Natural killer cell treated with Interleukin-12 subunit alpha and Interleukin-12 subunit beta and Interleukin-15 and Interleukin-18, amount 100 ng/mL, for 72 hours (primary cell): Measurements from ENCODE around the gene GARIN5B. TPM values are rescaled to one million over a fixed set of nuclear protein-coding genes. Genes with fewer than 3 reads are reported as not detected.
A peak's percentile ranks its signal among the peaks of the same experiment; 100 is the strongest.

Source experiments
- ATAC-seq, 2 donors: fragments of 150-1000 bp; cut with Tn5 transposase in 1 of 2; sonication (Bioruptor Pico), chemical (Tn5 transposase) in 1 of 2; 2 replicates each; pipeline ENCODE4 v1.10.0; 2021
- DNase-seq: peaks from one replicate; pipeline ENCODE4 v3.0.0; 2022; ENCODE audit warnings: low spot score
- H3K27ac Mint-ChIP-seq, 2 donors: 1 replicate in 1 of 2; 2 replicates in 1 of 2; pipeline ENCODE4 v1.8.0; 2022; ENCODE audit warnings: mixed read lengths in 2 of 2, mild to moderate bottlenecking in 1 of 2, moderate library complexity in 1 of 2
- H3K27me3 Mint-ChIP-seq, 2 donors: 1 replicate in 1 of 2; 2 replicates in 1 of 2; pipeline ENCODE4 v1.8.0; 2022; ENCODE audit warnings: mixed read lengths in 2 of 2
- H3K36me3 Mint-ChIP-seq: one replicate; pipeline ENCODE4 v1.8.0; 2022; ENCODE audit warnings: mixed read lengths
- H3K4me1 Mint-ChIP-seq, 2 donors: 1 replicate in 1 of 2; 2 replicates in 1 of 2; pipeline ENCODE4 v1.8.0; 2022; ENCODE audit warnings: low read depth in 2 of 2, mixed read lengths in 2 of 2, mild to moderate bottlenecking in 1 of 2
- H3K4me3 Mint-ChIP-seq: one replicate; pipeline ENCODE4 v1.8.0; 2022; ENCODE audit warnings: mixed read lengths
- H3K9me3 Mint-ChIP-seq: 2 replicates; pipeline ENCODE4 v1.8.0; 2022; ENCODE audit warnings: mixed read lengths
- total RNA-seq, 2 donors: library from RNA; stranded (reverse); gene quantifications; one replicate each; pipeline ENCODE4 v1.2.3, GENCODE V29; 2022

Gene GARIN5B
- total RNA-seq, 2 donors from 2014 or later = not detected

- Mint-ChIP-seq H3K27me3 (no peaks in the 10 kb centered on the region), H3K4me3 (peak within 1 kb of the TSS; percentile 98), H3K4me1 (peaks cover 53 to 55% of the 10 kb centered on the region in 2 donors), H3K9me3 (no peaks in the 10 kb centered on the region), H3K27ac (peak within 1 kb of the TSS; percentile 98 to 99), H3K36me3 (peaks cover 11% of the 10 kb centered on the region)
- DNase-seq = no peak
- ATAC-seq = peak; percentile 2 to 8
Measured at GRCh38 chr19:55384131-55384919, 21.3 kb upstream of the GARIN5B start, which contains the start of gene TMEM238. TMEM238 (minus strand) TSS chr19:55384292; CDS start chr19:55384259, 33 bp downstream.

- Mint-ChIP-seq H3K36me3 (peaks cover 11% of the 10 kb centered on the region), H3K27me3 (no peaks in the 10 kb centered on the region), H3K9me3 (no peaks in the 10 kb centered on the region), H3K27ac (peak overlapping the region; percentile 54 to 80), H3K4me3 (peak overlapping the region; percentile 68), H3K4me1 (peaks cover 47 to 51% of the 10 kb centered on the region in 2 donors)
- DNase-seq (no peak), ATAC-seq (peak; percentile 4 to 24)
Measured at GRCh38 chr19:55383279-55384130, 20.4 kb upstream of the GARIN5B start.

GRCh38 chr19:55382522-55383054 lies 19.5 kb upstream of the GARIN5B start:
- H3K9me3 Mint-ChIP-seq = no peaks in the 10 kb centered on the region
- ATAC-seq (no peak), DNase-seq (no peak)
- peaks cover 42 to 48% of the 10 kb centered on the region in 2 donors for H3K4me1 Mint-ChIP-seq
- H3K27me3 Mint-ChIP-seq = no peaks in the 10 kb centered on the region
- peak overlapping the region; percentile 68 for H3K4me3 Mint-ChIP-seq
- peak overlapping the region; percentile 54 to 80 for H3K27ac Mint-ChIP-seq
- H3K36me3 Mint-ChIP-seq = peaks cover 11% of the 10 kb centered on the region

GRCh38 chr19:55382013-55382412 lies 19.0 kb upstream of the GARIN5B start:
- H3K4me3 Mint-ChIP-seq = peak overlapping the region; percentile 68
- H3K27ac Mint-ChIP-seq = peak overlapping the region; percentile 54 to 80
- no peaks in the 10 kb centered on the region for H3K27me3 Mint-ChIP-seq
- no peaks in the 10 kb centered on the region for H3K9me3 Mint-ChIP-seq
- DNase-seq = no peak
- ATAC-seq = no peak
- H3K36me3 Mint-ChIP-seq = peaks cover 11% of the 10 kb centered on the region
- peaks cover 38 to 43% of the 10 kb centered on the region in 2 donors for H3K4me1 Mint-ChIP-seq

GRCh38 chr19:55379174-55379573 lies 16.1 kb upstream of the GARIN5B start:
- no peaks in the 10 kb centered on the region for H3K9me3 Mint-ChIP-seq
- no peak overlapping the region for H3K4me3 Mint-ChIP-seq
- DNase-seq = no peak
- no peak for ATAC-seq
- peaks cover 17 to 18% of the 10 kb centered on the region in 2 donors for H3K4me1 Mint-ChIP-seq
- peaks cover under 1 to 4% of the 10 kb centered on the region in 2 donors for H3K27me3 Mint-ChIP-seq
- H3K27ac Mint-ChIP-seq = no peak overlapping the region
- no peaks in the 10 kb centered on the region for H3K36me3 Mint-ChIP-seq

GRCh38 chr19:55377356-55378131 lies 14.5 kb upstream of the GARIN5B start:
- ATAC-seq (no peak), DNase-seq (no peak)
- H3K4me1 Mint-ChIP-seq = peaks cover 11 to 16% of the 10 kb centered on the region in 2 donors
- peaks cover 8% of the 10 kb centered on the region in 2 donors for H3K27me3 Mint-ChIP-seq
- H3K4me3 Mint-ChIP-seq = no peak overlapping the region
- H3K27ac Mint-ChIP-seq = no peak overlapping the region
- no peaks in the 10 kb centered on the region for H3K36me3 Mint-ChIP-seq
- H3K9me3 Mint-ChIP-seq = no peaks in the 10 kb centered on the region

DNA sequence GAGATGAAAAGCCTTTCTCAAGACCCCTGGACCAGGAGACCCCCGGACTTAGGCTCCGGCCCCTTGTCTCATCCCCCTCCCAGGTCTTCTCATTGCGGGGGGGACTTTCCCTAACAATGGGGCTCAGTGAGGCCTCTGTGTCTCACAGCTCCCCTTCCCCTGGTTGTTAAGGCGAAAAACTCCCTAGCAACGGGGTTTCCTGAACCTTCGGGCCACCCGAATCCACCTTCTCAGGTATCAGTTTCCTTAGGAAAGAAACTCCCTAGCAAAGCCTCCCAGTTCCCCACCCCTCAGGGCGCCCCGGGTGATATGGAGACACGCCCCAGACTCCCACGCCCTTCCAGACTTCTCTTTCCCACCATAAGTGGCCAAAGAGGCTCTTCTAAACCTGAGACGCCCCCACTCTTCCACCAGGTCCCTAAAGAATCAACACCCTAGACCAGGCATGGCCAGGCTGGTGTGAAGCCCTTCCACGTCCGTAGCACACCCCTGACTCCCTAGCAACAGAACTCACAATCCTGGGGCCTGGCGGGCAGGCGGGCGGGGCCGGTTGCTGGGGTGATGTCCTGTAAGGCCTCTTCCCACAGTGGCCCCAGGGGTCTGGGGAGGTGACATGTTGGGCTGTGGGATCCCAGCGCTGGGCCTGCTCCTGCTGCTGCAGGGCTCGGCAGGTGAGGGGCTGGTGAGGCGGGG lies 13.3 kb upstream of the GARIN5B start, which contains the start of gene TMEM190:
TSS of gene TMEM190 (plus strand) at position 586 of the 693 bp plus-strand sequence. CDS start at position 614, 28 bp downstream.
- no peak for DNase-seq
- H3K36me3 Mint-ChIP-seq = no peaks in the 10 kb centered on the region
- H3K4me1 Mint-ChIP-seq = peaks cover 0 to 5% of the 10 kb centered on the region in 2 donors
- no peak within 1 kb of the TSS for H3K4me3 Mint-ChIP-seq
- H3K9me3 Mint-ChIP-seq = no peaks in the 10 kb centered on the region
- H3K27ac Mint-ChIP-seq = no peak within 1 kb of the TSS
- no peak for ATAC-seq
- H3K27me3 Mint-ChIP-seq = peaks cover 13 to 17% of the 10 kb centered on the region in 2 donors

DNA sequence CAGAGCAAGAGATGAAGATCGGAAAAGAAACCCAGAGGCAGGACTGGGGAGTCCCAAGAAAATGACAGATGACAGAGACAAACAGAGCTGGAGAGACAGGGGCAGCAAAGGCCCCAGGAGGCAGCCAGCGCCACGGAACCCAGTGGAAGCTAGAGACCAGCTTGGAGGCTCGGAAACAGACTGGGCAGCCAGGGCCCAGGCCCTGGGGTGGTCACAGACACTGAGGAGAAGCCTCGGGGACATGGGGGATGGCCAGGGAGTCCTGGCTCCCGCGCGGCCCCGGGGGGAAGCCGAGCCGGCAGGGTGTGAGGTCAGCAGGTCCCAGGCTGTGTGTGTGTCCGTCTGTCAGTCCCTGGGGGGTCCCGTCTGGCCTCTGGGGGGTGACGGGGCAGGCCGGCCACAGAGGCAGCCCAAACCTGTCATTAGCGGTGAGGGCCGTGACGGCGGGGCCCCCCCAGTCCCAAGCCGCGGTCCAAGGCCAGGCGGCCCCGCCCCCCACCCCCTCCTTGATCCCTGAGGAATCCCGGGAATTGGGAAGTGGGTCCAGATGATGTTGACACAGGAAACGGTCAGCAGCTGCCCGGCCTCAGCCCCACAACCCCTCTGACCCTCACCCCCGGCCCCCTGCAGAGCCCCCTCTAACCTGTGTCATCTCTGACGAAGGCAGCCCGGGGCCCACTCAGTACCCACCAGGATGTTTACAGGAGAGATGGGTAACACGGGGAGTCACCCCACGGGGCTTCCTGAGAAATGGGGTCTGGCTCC lies 11.1 kb upstream of the GARIN5B start:
- Mint-ChIP-seq H3K4me1 (peaks cover 0 to 8% of the 10 kb centered on the region in 2 donors), H3K36me3 (no peaks in the 10 kb centered on the region), H3K4me3 (no peak overlapping the region), H3K9me3 (no peaks in the 10 kb centered on the region), H3K27me3 (peaks cover 25 to 35% of the 10 kb centered on the region in 2 donors), H3K27ac (no peak overlapping the region)
- ATAC-seq (no peak), DNase-seq (no peak)

DNA sequence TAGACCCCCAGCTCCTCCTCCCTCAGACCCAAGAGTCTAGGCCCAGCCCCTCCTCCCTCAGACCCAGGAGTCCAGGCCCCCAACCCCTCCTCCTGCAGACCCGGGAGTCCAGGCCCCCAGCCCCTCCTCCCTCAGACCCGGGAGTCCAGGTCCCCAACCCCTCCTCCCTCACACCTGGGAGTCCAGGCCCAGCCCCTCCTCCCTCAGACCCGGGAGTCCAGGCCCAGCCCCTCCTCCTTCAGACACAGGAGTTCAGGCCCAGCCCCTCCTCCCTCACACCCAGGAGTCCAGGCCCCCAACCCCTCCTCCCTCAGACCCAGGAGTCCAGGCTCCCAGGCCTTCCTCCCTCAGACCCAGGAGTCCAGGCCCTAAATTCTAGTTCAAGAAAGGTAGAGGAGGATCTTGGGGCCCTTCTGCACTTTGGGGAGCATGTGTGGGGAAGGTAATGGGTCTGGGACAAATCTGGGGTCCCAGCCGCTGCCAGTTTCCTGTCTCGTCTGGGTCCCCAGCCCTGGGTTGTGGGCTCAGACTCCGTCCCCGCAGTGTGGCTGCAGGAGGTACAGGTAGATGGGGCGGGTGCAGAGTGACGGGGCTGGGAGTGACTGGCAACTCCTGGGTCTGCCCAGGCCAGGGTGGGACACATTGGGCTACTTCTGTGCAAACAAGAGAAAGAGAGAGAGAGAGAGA lies 10.4 kb upstream of the GARIN5B start:
- no peak overlapping the region for H3K4me3 Mint-ChIP-seq
- no peaks in the 10 kb centered on the region for H3K36me3 Mint-ChIP-seq
- H3K27me3 Mint-ChIP-seq = peaks cover 25 to 35% of the 10 kb centered on the region in 2 donors
- DNase-seq (no peak), ATAC-seq (no peak)
- H3K4me1 Mint-ChIP-seq = peaks cover 0 to 8% of the 10 kb centered on the region in 2 donors
- H3K9me3 Mint-ChIP-seq = no peaks in the 10 kb centered on the region
- H3K27ac Mint-ChIP-seq = no peak overlapping the region

DNA sequence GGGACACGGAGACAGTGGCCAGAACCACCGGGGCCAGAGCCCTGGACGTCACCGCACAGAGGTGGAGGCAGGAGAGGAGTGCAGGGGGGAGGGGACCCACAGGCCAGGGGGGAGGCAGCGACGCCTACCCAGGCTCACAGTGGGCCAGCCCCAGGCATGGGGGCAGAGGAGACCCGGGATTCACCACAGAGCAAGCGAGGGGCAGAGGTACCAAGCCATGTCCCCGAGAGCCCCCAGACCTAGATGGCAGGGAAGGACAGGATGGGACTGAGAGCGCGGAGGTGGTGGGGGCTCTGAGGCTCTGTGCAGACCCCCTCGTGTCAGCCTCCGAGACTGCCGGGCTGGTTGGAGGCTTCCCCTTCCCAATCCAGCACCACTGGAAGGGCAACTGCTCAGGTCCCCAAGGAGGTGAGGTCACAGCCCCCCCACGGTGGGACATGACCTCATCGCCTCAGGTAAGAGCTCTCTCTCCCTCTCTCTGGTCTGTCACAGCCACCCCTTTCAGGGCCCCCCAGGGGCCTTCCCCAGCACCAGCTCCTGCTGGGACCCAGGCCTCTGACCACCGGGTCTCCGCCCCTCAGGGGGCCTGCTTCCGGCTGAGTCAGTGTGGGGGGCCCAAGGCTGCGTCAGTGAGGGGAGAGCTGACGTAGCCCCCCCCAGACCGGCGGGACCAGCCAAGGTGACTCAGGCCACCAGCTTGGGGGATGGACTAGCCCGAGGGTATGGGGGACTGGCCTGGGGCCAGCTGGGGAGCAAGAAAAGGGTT lies 9.4 kb upstream of the GARIN5B start:
- H3K27me3 Mint-ChIP-seq = peaks cover 28 to 35% of the 10 kb centered on the region in 2 donors
- no peak overlapping the region for H3K27ac Mint-ChIP-seq
- H3K9me3 Mint-ChIP-seq = no peaks in the 10 kb centered on the region
- peaks cover 0 to 8% of the 10 kb centered on the region in 2 donors for H3K4me1 Mint-ChIP-seq
- peak in 1 of 2 donors; percentile 6 for ATAC-seq
- DNase-seq = no peak
- H3K4me3 Mint-ChIP-seq = no peak overlapping the region
- no peaks in the 10 kb centered on the region for H3K36me3 Mint-ChIP-seq

GRCh38 chr19:55370305-55370988 lies 7.4 kb upstream of the GARIN5B start, which contains the start of gene IL11:
IL11 (minus strand) TSS chr19:55370463; CDS start chr19:55370310, 153 bp downstream.
- Mint-ChIP-seq H3K4me1 (peaks cover 0 to 8% of the 10 kb centered on the region in 2 donors), H3K9me3 (no peaks in the 10 kb centered on the region), H3K36me3 (no peaks in the 10 kb centered on the region), H3K4me3 (peak within 1 kb of the TSS; percentile 83), H3K27ac (no peak within 1 kb of the TSS), H3K27me3 (peaks cover 25 to 35% of the 10 kb centered on the region in 2 donors)
- DNase-seq = no peak
- no peak for ATAC-seq
